Left renal pelvis (tissue), 4 donors: ENCODE measurements around the gene LZTS3. TPM values are rescaled to one million over a fixed set of nuclear protein-coding genes. Genes with fewer than 3 reads are reported as not detected.
"Not testable (repeated sequence)": the region's sequence is repeated elsewhere in the genome, so short reads cannot be mapped to it uniquely, and the experiment has no call there.

Experiments used
- DNase-seq, 4 donors: peaks; one replicate each; pipeline ENCODE4 v3.0.0-alpha.2; 2013; ENCODE audit warnings: low read depth in 4 of 4, low spot score in 3 of 4
- polyA plus RNA-seq, 4 donors: library from polyadenylated mRNA; unstranded; fragments of 120-200 nt; gene quantifications; one replicate each; pipeline ENCODE4 v1.2.1, GENCODE V29; 2013; ENCODE audit not compliant: insufficient read length in 4 of 4

Gene LZTS3
- 10 to 100 TPM in 3 of 4 donors, 1 to 10 TPM in 1; 4.9 to 20.9 (median 13.3) TPM for polyA plus RNA-seq

GRCh38 chr20:3172933-3173609, at the start of gene LZTS3:
Gene LZTS3 (minus strand): TSS chr20:3173549. CDS start chr20:3167163, 6,386 bp downstream.
- peak in 1 of 4 donors; percentile 46 for DNase-seq

GRCh38 chr20:3221398-3222226, 48.3 kb upstream of the LZTS3 start:
- DNase-seq, result no peak

GRCh38 chr20:3218307-3218988, 45.1 kb upstream of the LZTS3 start:
- DNase-seq, result no peak

GRCh38 chr20:3215359-3215917, 42.1 kb upstream of the LZTS3 start:
- not testable (repeated sequence) for DNase-seq

- no peak for DNase-seq
Measured at GRCh38 chr20:3213226-3213625, 39.9 kb upstream of the LZTS3 start.

GRCh38 chr20:3210346-3210745, 37.0 kb upstream of the LZTS3 start:
- no peak for DNase-seq

GRCh38 chr20:3209946-3210317, 36.6 kb upstream of the LZTS3 start:
- DNase-seq, result no peak

GRCh38 chr20:3209257-3209945, 36.1 kb upstream of the LZTS3 start, which contains the start of gene ITPA:
Gene ITPA (plus strand): TSS chr20:3209498. CDS start chr20:3209552, 54 bp downstream.
- no peak for DNase-seq

- no peak for DNase-seq
Measured at GRCh38 chr20:3208786-3209256, 35.5 kb upstream of the LZTS3 start.

GRCh38 chr20:3204124-3204794, 30.9 kb upstream of the LZTS3 start, which contains the start of gene DDRGK1:
Gene DDRGK1 (minus strand): TSS chr20:3204682. CDS start chr20:3204627, 55 bp downstream.
- peak; percentile 72 to 77 (median 73) for DNase-seq

- DNase-seq, result no peak
Measured at GRCh38 chr20:3203315-3204123, 30.2 kb upstream of the LZTS3 start.

GRCh38 chr20:3202965-3203314, 29.6 kb upstream of the LZTS3 start:
- DNase-seq, result no peak

GRCh38 chr20:3199976-3200755, 26.8 kb upstream of the LZTS3 start:
- no peak for DNase-seq

- no peak for DNase-seq
Measured at GRCh38 chr20:3199206-3199605, 25.9 kb upstream of the LZTS3 start.

GRCh38 chr20:3195590-3196237, 22.4 kb upstream of the LZTS3 start:
- DNase-seq, result no peak

- DNase-seq, result no peak
Measured at GRCh38 chr20:3194617-3195280, 21.4 kb upstream of the LZTS3 start.
